ENCODE measurements around the gene TMEM207. TPM values are rescaled to one million over a fixed set of nuclear protein-coding genes. Genes with fewer than 3 reads are reported as not detected.

The TMEM207 gene
- total RNA-seq, 3 donors from 2014 or later (not counting 1 experiment from before 2014, with no cell fraction given), result not detected

DNA sequence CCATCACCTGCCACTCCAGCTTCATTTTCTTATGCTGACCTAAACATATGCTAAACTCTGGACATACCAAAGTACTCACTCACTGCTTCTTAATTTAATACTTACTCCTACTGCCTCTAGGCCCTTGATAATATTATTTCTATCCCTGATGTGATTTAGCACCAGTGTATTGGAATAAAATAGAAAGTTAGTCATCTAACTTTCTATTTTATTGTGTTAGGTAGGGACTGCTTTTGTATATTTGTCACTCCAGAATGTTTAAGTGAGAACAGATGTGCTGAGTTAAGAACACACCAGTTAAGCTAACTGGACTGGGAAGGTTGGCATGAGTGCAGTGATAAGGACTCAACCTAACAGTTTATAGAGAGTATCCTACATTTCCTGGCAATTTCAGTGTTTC lies 68.3 kb downstream of the TMEM207 start:
- Histone ChIP-seq H3K9me3 (ENCODE audit: control insufficient read depth, insufficient read depth, low read length) (no peaks in the 10 kb centered on the region), H3K4me3 (ENCODE audit: low read length) (no peak overlapping the region), H3K4me1 (ENCODE audit: control insufficient read depth, insufficient read depth, low read length) (no peaks in the 10 kb centered on the region), H3K27ac (ENCODE audit: low read length) (no peak overlapping the region), H3K27me3 (ENCODE audit: control insufficient read depth, insufficient read depth, low read length) (no peaks in the 10 kb centered on the region), H3K36me3 (ENCODE audit: control insufficient read depth, insufficient read depth, low read length) (no peaks in the 10 kb centered on the region)
- no peaks in the 10 kb centered on the region for H3K4me1 Mint-ChIP-seq
- H3K27me3 Mint-ChIP-seq (ENCODE audit: low read depth in 2 of 2), result no peaks in the 10 kb centered on the region
- no peak overlapping the region for H3K4me3 Mint-ChIP-seq
- ATAC-seq (no peak), DNase-seq (no peak)
- peaks cover 2 to 9% of the 10 kb centered on the region in 2 donors for H3K9me3 Mint-ChIP-seq
- TF ChIP-seq, protein P1, sequence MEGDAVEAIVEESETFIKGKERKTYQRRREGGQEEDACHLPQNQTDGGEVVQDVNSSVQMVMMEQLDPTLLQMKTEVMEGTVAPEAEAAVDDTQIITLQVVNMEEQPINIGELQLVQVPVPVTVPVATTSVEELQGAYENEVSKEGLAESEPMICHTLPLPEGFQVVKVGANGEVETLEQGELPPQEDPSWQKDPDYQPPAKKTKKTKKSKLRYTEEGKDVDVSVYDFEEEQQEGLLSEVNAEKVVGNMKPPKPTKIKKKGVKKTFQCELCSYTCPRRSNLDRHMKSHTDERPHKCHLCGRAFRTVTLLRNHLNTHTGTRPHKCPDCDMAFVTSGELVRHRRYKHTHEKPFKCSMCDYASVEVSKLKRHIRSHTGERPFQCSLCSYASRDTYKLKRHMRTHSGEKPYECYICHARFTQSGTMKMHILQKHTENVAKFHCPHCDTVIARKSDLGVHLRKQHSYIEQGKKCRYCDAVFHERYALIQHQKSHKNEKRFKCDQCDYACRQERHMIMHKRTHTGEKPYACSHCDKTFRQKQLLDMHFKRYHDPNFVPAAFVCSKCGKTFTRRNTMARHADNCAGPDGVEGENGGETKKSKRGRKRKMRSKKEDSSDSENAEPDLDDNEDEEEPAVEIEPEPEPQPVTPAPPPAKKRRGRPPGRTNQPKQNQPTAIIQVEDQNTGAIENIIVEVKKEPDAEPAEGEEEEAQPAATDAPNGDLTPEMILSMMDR (IDR thresholded peaks at IDR 0.05), result no peak
- no peak overlapping the region for H3K27ac Mint-ChIP-seq
- H3K36me3 Mint-ChIP-seq, result no peaks in the 10 kb centered on the region
- intact Hi-C loops (cut with micrococcal nuclease), result no loop called here

DNA sequence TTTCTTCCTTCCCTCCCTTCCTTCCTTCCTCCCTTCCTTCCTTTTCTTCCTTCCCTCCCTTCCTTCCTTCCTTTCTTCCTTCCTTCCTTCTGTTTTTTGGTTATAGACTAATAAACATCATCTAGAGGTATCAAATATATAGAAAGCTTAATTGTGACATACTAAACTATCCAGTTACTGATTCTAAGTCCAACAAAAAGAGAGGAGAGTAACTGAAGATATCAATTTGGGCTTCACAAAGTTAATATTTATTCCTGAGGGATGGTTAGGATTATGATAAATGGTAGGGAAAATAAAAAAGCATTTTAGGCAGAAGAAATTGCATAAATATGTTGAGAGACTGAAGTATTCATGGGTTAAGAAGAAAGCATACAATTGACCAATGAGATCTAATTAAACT lies 69.5 kb downstream of the TMEM207 start:
- TF ChIP-seq, protein P1 (IDR thresholded peaks at IDR 0.05), result no peak
- Mint-ChIP-seq H3K4me3 (no peak overlapping the region), H3K4me1 (no peaks in the 10 kb centered on the region), H3K27me3 (ENCODE audit: low read depth in 2 of 2) (no peaks in the 10 kb centered on the region), H3K27ac (no peak overlapping the region), H3K9me3 (peaks cover 2 to 9% of the 10 kb centered on the region in 2 donors), H3K36me3 (no peaks in the 10 kb centered on the region)
- H3K27me3 ChIP-seq (ENCODE audit: control insufficient read depth, insufficient read depth, low read length), result no peaks in the 10 kb centered on the region
- no peak for DNase-seq
- ATAC-seq, result no peak
- H3K36me3 ChIP-seq (ENCODE audit: control insufficient read depth, insufficient read depth, low read length), result no peaks in the 10 kb centered on the region
- H3K27ac ChIP-seq (ENCODE audit: low read length), result no peak overlapping the region
- H3K9me3 ChIP-seq (ENCODE audit: control insufficient read depth, insufficient read depth, low read length), result no peaks in the 10 kb centered on the region
- no peak overlapping the region for H3K4me3 ChIP-seq (ENCODE audit: low read length)
- H3K4me1 ChIP-seq (ENCODE audit: control insufficient read depth, insufficient read depth, low read length), result no peaks in the 10 kb centered on the region
- intact Hi-C loops (cut with micrococcal nuclease), result no loop called here

Other genes with a start within 250 kb of the TMEM207 start
- not detected for gene CLDN1, start 127.5 kb downstream of the TMEM207 start, total RNA-seq
- not detected for gene CLDN16, start 61.7 kb downstream of the TMEM207 start, total RNA-seq
- gene IL1RAP, start 64.2 kb upstream of the TMEM207 start, total RNA-seq, result 10 to 100 TPM; 11.4 to 19.8 (median 15.1) TPM